HEK293 (cell line): Measurements from ENCODE around the gene PI4KA.
A peak's percentile ranks its signal among the peaks of the same experiment; 100 is the strongest.

Experiments used
- CTCF ChIA-PET: fragments of 350-600 bp; formaldehyde crosslinking; extraction: SDS; loops from one replicate; lab custom pipeline; 2021; ENCODE audit warnings: antibody characterized with exemption; lab: Yijun Ruan, JAX
- POLR2A ChIA-PET: fragments of 300-600 bp; formaldehyde crosslinking; extraction: SDS; loops from one replicate; lab custom pipeline; 2020; ENCODE audit warnings: antibody characterized with exemption, inconsistent platforms; lab: Yijun Ruan, JAX
- H3K27ac ChIP-seq: fragments of 200-500 bp; sonication (Bioruptor generic); 2 replicates; pipeline ENCODE4 v1.5.1; 2014; ENCODE audit warnings: low read depth, low read length, control low read depth, inconsistent platforms; ENCODE audit errors: extremely low read depth
- H3K36me3 ChIP-seq, 2 experiments: fragments of 200-500 bp in 1 of 2; sonication (Bioruptor generic) in 1 of 2; 1 replicate in 1 of 2; 2 replicates in 1 of 2; pipeline ENCODE4 v1.5.1; 2014 to 2017; ENCODE audit warnings: inconsistent platforms in 2 of 2, low read length in 2 of 2; ENCODE audit not compliant: control insufficient read depth in 2 of 2, insufficient read depth in 1 of 2
- H3K4me1 ChIP-seq: fragments of 200-500 bp; sonication (Bioruptor generic); 2 replicates; pipeline ENCODE4 v1.5.1; 2014; ENCODE audit warnings: mild to moderate bottlenecking, low read length, inconsistent platforms; ENCODE audit not compliant: control insufficient read depth, insufficient read depth
- H3K4me3 ChIP-seq: 2 replicates; pipeline ENCODE4 v1.5.1; 2011; ENCODE audit warnings: low read depth, mild to moderate bottlenecking, control low read depth, low read length, moderate library complexity
- H3K9me3 ChIP-seq: fragments of 200-500 bp; sonication (Bioruptor generic); 2 replicates; pipeline ENCODE4 v1.5.1; 2014; ENCODE audit warnings: low read depth, low read length, inconsistent platforms; ENCODE audit not compliant: control insufficient read depth, insufficient read depth
- GLI4 ChIP-seq: fragments of 450-650 bp; formaldehyde crosslinking; IDR thresholded peaks from 2 replicates; pipeline ENCODE4 v1.5.1; 2016; ENCODE audit warnings: missing biosample characterization, missing genetic modification characterization
- KLF10 ChIP-seq: fragments of 450-650 bp; IDR thresholded peaks from 2 replicates; pipeline ENCODE4 v1.5.1; 2018; ENCODE audit warnings: missing biosample characterization, mild to moderate bottlenecking, missing genetic modification characterization
- MYNN ChIP-seq: fragments of 450-650 bp; formaldehyde crosslinking; IDR thresholded peaks from 2 replicates; pipeline ENCODE4 v1.5.1; 2016; ENCODE audit warnings: missing biosample characterization, missing genetic modification characterization, borderline replicate concordance
- PRDM1 ChIP-seq: fragments of 450-650 bp; formaldehyde crosslinking; IDR thresholded peaks from 2 replicates; pipeline ENCODE4; 2016; ENCODE audit warnings: missing biosample characterization, missing genetic modification characterization
- SP3 ChIP-seq: fragments of 450-650 bp; formaldehyde crosslinking; IDR thresholded peaks from 2 replicates; pipeline ENCODE4 v1.5.1; 2016; ENCODE audit warnings: missing biosample characterization, missing genetic modification characterization
- TCF7L2 ChIP-seq: IDR thresholded peaks from 2 replicates; pipeline ENCODE4 v1.6.1; 2011; ENCODE audit warnings: low read depth, mild to moderate bottlenecking, inconsistent platforms, low read length, moderate library complexity, borderline replicate concordance
- ZBTB49 ChIP-seq: fragments of 450-650 bp; formaldehyde crosslinking; IDR thresholded peaks from 2 replicates; pipeline ENCODE4 v1.5.1; 2016; ENCODE audit warnings: missing biosample characterization, missing genetic modification characterization, low read depth
- ZNF10 ChIP-seq: fragments of 450-650 bp; formaldehyde crosslinking; IDR thresholded peaks from 2 replicates; pipeline ENCODE4 v1.5.1; 2017; ENCODE audit warnings: missing biosample characterization, missing genetic modification characterization
- ZNF132 ChIP-seq: fragments of 450-650 bp; formaldehyde crosslinking; IDR thresholded peaks from 2 replicates; pipeline ENCODE4 v1.5.1; 2017; ENCODE audit warnings: missing biosample characterization, missing genetic modification characterization, borderline replicate concordance
- ZNF155 ChIP-seq: fragments of 450-650 bp; formaldehyde crosslinking; IDR thresholded peaks from 2 replicates; pipeline ENCODE4 v1.5.1; 2016; ENCODE audit warnings: missing biosample characterization, missing genetic modification characterization
- ZNF26 ChIP-seq: fragments of 450-650 bp; formaldehyde crosslinking; IDR thresholded peaks from 2 replicates; pipeline ENCODE4 v1.5.1; 2016; ENCODE audit warnings: missing biosample characterization, missing genetic modification characterization
- ZNF354C ChIP-seq: fragments of 450-650 bp; formaldehyde crosslinking; IDR thresholded peaks from 2 replicates; pipeline ENCODE4 v1.5.1; 2016; ENCODE audit warnings: missing biosample characterization, missing genetic modification characterization, low read depth, borderline replicate concordance
- ZNF366 ChIP-seq: fragments of 450-650 bp; formaldehyde crosslinking; conservative IDR thresholded peaks from 2 replicates; pipeline ENCODE4 v1.5.1; 2016; ENCODE audit warnings: missing biosample characterization, missing genetic modification characterization
- ZNF423 ChIP-seq: fragments of 450-650 bp; formaldehyde crosslinking; IDR thresholded peaks from 2 replicates; pipeline ENCODE4 v1.5.1; 2016; ENCODE audit warnings: missing biosample characterization, missing genetic modification characterization
- ZNF544 ChIP-seq: fragments of 450-650 bp; formaldehyde crosslinking; IDR thresholded peaks from 2 replicates; pipeline ENCODE4 v1.5.0; 2017; ENCODE audit warnings: missing biosample characterization, missing genetic modification characterization
- ZNF654 ChIP-seq: fragments of 450-650 bp; formaldehyde crosslinking; IDR thresholded peaks from 2 replicates; pipeline ENCODE4 v1.5.1; 2016; ENCODE audit warnings: low read depth, missing biosample characterization, missing genetic modification characterization
- ZNF658 ChIP-seq: fragments of 450-650 bp; formaldehyde crosslinking; IDR thresholded peaks from 2 replicates; pipeline ENCODE4; 2016; ENCODE audit warnings: missing biosample characterization, missing genetic modification characterization
- ZNF791 ChIP-seq: fragments of 450-650 bp; formaldehyde crosslinking; IDR thresholded peaks from 2 replicates; pipeline ENCODE4 v1.5.1; 2016; ENCODE audit warnings: missing biosample characterization, missing genetic modification characterization
- ZSCAN23 ChIP-seq: fragments of 450-650 bp; formaldehyde crosslinking; IDR thresholded peaks from 2 replicates; pipeline ENCODE4 v1.5.1; 2016; ENCODE audit warnings: missing biosample characterization, missing genetic modification characterization
- TF ChIP-seq, protein P1 (sequence below): fragments of 450-650 bp; formaldehyde crosslinking; IDR thresholded peaks from 2 replicates; pipeline ENCODE4 v1.5.1; 2017; ENCODE audit warnings: missing biosample characterization, missing genetic modification characterization
- TF ChIP-seq, protein P2 (sequence below): fragments of 450-650 bp; formaldehyde crosslinking; IDR thresholded peaks from 2 replicates; pipeline ENCODE4 v1.5.1; 2016; ENCODE audit warnings: missing biosample characterization, missing genetic modification characterization
- TF ChIP-seq, protein P3 (sequence below): fragments of 450-650 bp; IDR thresholded peaks from 2 replicates; pipeline ENCODE4 v1.5.1; 2018; ENCODE audit warnings: missing biosample characterization, missing genetic modification characterization
- TF ChIP-seq, protein P4 (sequence below): fragments of 450-650 bp; formaldehyde crosslinking; IDR thresholded peaks from 2 replicates; pipeline ENCODE4 v1.5.1; 2017; ENCODE audit warnings: missing biosample characterization, missing genetic modification characterization

The PI4KA gene

GRCh38 chr22:20859615-20860014 lies 1.0 kb upstream of the PI4KA start:
- H3K27ac ChIP-seq, result no peak overlapping the region

GRCh38 chr22:20857838-20858614 lies 585 bp downstream of the PI4KA start:
- peak overlapping the region; percentile 62 for H3K27ac ChIP-seq
- CTCF ChIA-PET, result interaction anchor here (0.7 kb wide), 1 partner anchor 53 kb away, joined by 3 read pairs; no protein-coding TSS in a partner anchor
- H3K4me1 ChIP-seq, result 0 out of 2 replicates have a peak, but pooled peaks cover 2% of the 10 kb centered on the region
- peaks cover 0 to 16% of the 10 kb centered on the region in 2 experiments; a peak in 1 of 3 replicates for H3K36me3 ChIP-seq
- POLR2A ChIA-PET, result interaction anchor here (1.4 to 1.5 kb wide), 2 partner anchors 10 to 48 kb away, joined by 3 to 4 read pairs; no protein-coding TSS in a partner anchor
- H3K9me3 ChIP-seq, result no peaks in the 10 kb centered on the region
- H3K4me3 ChIP-seq, result peak overlapping the region; percentile 73
- TF ChIP-seq TCF7L2 (no peak), ZNF366 (tag by site-specific recombination) (peak; percentile 73), KLF10 (tag by site-specific recombination) (peak; percentile 88; the same call in 1 of the 2 replicates), ZNF354C (tag by site-specific recombination) (no peak), ZSCAN23 (tag by site-specific recombination) (no peak), ZBTB49 (tag by site-specific recombination) (no peak), GLI4 (no peak), MYNN (tag by site-specific recombination) (peak; percentile 9; the same call in 1 of the 2 replicates), ZNF544 (no peak), SP3 (peak; percentile 90)
- TF ChIP-seq, protein P1, sequence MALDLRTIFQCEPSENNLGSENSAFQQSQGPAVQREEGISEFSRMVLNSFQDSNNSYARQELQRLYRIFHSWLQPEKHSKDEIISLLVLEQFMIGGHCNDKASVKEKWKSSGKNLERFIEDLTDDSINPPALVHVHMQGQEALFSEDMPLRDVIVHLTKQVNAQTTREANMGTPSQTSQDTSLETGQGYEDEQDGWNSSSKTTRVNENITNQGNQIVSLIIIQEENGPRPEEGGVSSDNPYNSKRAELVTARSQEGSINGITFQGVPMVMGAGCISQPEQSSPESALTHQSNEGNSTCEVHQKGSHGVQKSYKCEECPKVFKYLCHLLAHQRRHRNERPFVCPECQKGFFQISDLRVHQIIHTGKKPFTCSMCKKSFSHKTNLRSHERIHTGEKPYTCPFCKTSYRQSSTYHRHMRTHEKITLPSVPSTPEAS (tag by site-specific recombination), result no peak
- TF ChIP-seq, protein P2, sequence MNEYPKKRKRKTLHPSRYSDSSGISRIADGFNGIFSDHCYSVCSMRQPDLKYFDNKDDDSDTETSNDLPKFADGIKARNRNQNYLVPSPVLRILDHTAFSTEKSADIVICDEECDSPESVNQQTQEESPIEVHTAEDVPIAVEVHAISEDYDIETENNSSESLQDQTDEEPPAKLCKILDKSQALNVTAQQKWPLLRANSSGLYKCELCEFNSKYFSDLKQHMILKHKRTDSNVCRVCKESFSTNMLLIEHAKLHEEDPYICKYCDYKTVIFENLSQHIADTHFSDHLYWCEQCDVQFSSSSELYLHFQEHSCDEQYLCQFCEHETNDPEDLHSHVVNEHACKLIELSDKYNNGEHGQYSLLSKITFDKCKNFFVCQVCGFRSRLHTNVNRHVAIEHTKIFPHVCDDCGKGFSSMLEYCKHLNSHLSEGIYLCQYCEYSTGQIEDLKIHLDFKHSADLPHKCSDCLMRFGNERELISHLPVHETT (tag by site-specific recombination), result no peak

More at GRCh38 chr22:20859615-20860014, 1.0 kb upstream of the PI4KA start:
- POLR2A ChIA-PET, result interaction anchor here (0.5 to 1.0 kb wide), 8 partner anchors 13 to 783 kb away, joined by 3 to 6 read pairs (median 4); no protein-coding TSS in a partner anchor
- Histone ChIP-seq H3K4me1 (0 out of 2 replicates have a peak, but pooled peaks cover 2% of the 10 kb centered on the region), H3K36me3 (peaks cover 0 to 32% of the 10 kb centered on the region in 2 experiments; a peak in 1 of 3 replicates), H3K9me3 (no peaks in the 10 kb centered on the region), H3K4me3 (peak overlapping the region; percentile 82)
- CTCF ChIA-PET, result interaction anchor here (0.7 to 1.4 kb wide), 3 partner anchors 26 to 82 kb away, joined by 4 read pairs; no protein-coding TSS in a partner anchor
- TF ChIP-seq PRDM1 (no peak), ZNF658 (tag by site-specific recombination) (no peak), ZNF132 (tag by site-specific recombination) (no peak), ZNF10 (tag by site-specific recombination) (no peak), ZNF423 (tag by site-specific recombination) (no peak), ZNF654 (tag by site-specific recombination) (no peak), ZNF791 (tag by site-specific recombination) (no peak), ZNF26 (no peak), ZNF155 (tag by site-specific recombination) (no peak)
- TF ChIP-seq, protein P3, sequence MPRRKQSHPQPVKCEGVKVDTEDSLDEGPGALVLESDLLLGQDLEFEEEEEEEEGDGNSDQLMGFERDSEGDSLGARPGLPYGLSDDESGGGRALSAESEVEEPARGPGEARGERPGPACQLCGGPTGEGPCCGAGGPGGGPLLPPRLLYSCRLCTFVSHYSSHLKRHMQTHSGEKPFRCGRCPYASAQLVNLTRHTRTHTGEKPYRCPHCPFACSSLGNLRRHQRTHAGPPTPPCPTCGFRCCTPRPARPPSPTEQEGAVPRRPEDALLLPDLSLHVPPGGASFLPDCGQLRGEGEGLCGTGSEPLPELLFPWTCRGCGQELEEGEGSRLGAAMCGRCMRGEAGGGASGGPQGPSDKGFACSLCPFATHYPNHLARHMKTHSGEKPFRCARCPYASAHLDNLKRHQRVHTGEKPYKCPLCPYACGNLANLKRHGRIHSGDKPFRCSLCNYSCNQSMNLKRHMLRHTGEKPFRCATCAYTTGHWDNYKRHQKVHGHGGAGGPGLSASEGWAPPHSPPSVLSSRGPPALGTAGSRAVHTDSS (tag by site-specific recombination), result no peak
- TF ChIP-seq, protein P4, sequence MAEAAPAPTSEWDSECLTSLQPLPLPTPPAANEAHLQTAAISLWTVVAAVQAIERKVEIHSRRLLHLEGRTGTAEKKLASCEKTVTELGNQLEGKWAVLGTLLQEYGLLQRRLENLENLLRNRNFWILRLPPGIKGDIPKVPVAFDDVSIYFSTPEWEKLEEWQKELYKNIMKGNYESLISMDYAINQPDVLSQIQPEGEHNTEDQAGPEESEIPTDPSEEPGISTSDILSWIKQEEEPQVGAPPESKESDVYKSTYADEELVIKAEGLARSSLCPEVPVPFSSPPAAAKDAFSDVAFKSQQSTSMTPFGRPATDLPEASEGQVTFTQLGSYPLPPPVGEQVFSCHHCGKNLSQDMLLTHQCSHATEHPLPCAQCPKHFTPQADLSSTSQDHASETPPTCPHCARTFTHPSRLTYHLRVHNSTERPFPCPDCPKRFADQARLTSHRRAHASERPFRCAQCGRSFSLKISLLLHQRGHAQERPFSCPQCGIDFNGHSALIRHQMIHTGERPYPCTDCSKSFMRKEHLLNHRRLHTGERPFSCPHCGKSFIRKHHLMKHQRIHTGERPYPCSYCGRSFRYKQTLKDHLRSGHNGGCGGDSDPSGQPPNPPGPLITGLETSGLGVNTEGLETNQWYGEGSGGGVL, result no peak
